K562 (cell line): Measurements from ENCODE around the gene CLEC3A. TPM values are rescaled to one million over a fixed set of nuclear protein-coding genes. Genes with fewer than 3 reads are reported as not detected.
"Not testable (repeated sequence)": the region's sequence is repeated elsewhere in the genome, so short reads cannot be mapped to it uniquely, and the experiment has no call there.

Experiments
- ATAC-seq: fragments of 200-7000 bp; cut with Tn5 transposase; 3 replicates; pipeline ENCODE4 v1.9.1; 2020; ENCODE audit warnings: moderate library complexity
- BruUV-seq: library from RNA; stranded (reverse); fragments of 400-500 nt; replicated peaks from 2 replicates; lab custom pipeline; 2021; lab: Mats Ljungman, UMichigan
- CTCF ChIA-PET: fragments of 300-600 bp; formaldehyde crosslinking; extraction: SDS; loops from one replicate; lab custom pipeline; 2021; ENCODE audit warnings: low intra/inter-chr PET ratio; lab: Yijun Ruan, JAX
- POLR2A ChIA-PET: fragments of 300-600, 350-650 bp; sonication (Branson Sonifier 250); formaldehyde crosslinking; extraction: SDS; loops from one replicate; lab custom pipeline; 2021; ENCODE audit warnings: antibody characterized with exemption, inconsistent platforms; lab: Yijun Ruan, JAX
- DNase-seq, 4 experiments: peaks; one replicate each; pipeline versions ENCODE4 v3.0.0 to v3.0.0-alpha.2; 2011 to 2018; ENCODE audit warnings: low spot score in 3 of 4, mixed read lengths in 3 of 4; ENCODE audit errors: extremely low read depth in 1 of 4
- FAIRE-seq: peaks from 2 replicates; lab custom pipeline; 2011; peaks lifted over from hg19 to GRCh38; lab: Jason Lieb, UNC
- H2AFZ ChIP-seq: 2 replicates; pipeline ENCODE4 v1.6.0; 2011; ENCODE audit warnings: low read depth, low read length, control low read depth, inconsistent platforms
- H3K27ac ChIP-seq: fragments of 200-600 bp; 3 replicates; pipeline ENCODE4 v1.8.0; 2011; ENCODE audit warnings: low read depth, mild to moderate bottlenecking, control low read depth, inconsistent platforms, low read length, moderate library complexity, mixed read lengths; ENCODE audit errors: extremely low read depth
- H3K27me3 ChIP-seq, 2 experiments: fragments of 300-600 bp in 1 of 2; 2 replicates in 1 of 2; 3 replicates in 1 of 2; pipeline versions ENCODE4 v1.6.0 to v1.8.0; 2011; ENCODE audit warnings: inconsistent platforms in 2 of 2, low read length in 2 of 2, mild to moderate bottlenecking in 1 of 2, mixed read lengths in 1 of 2, moderate library complexity in 1 of 2; ENCODE audit not compliant: control insufficient read depth in 2 of 2, insufficient read depth in 2 of 2
- H3K36me3 ChIP-seq: fragments of 300-600 bp; 3 replicates; pipeline ENCODE4 v1.8.0; 2011; ENCODE audit warnings: mild to moderate bottlenecking, low read length, inconsistent platforms; ENCODE audit not compliant: control insufficient read depth, insufficient read depth
- H3K4me1 ChIP-seq, 2 experiments: fragments of 200-600 bp in 1 of 2; replicated peaks in 1 of 2; 2 replicates in 1 of 2; 3 replicates in 1 of 2; pipeline versions ENCODE4 v1.5.1 to v1.8.0; 2011; ENCODE audit warnings: inconsistent platforms in 2 of 2, low read length in 2 of 2, mild to moderate bottlenecking in 1 of 2, mixed read lengths in 1 of 2, moderate library complexity in 1 of 2; ENCODE audit not compliant: control insufficient read depth in 2 of 2, insufficient read depth in 2 of 2
- H3K4me2 ChIP-seq: 2 replicates; pipeline ENCODE4 v1.6.1; 2011; ENCODE audit warnings: low read length, control low read depth, inconsistent platforms, mixed read lengths; ENCODE audit not compliant: insufficient read depth
- H3K4me3 ChIP-seq: fragments of 200-600 bp; sonication (generic), shearing (Covaris generic); 2 replicates; pipeline ENCODE4 v1.5.1; 2016; ENCODE audit warnings: control low read depth, inconsistent platforms
- H3K79me2 ChIP-seq: fragments of 200-600 bp; 3 replicates; pipeline ENCODE4 v1.8.0; 2011; ENCODE audit warnings: low read length, inconsistent platforms; ENCODE audit not compliant: control insufficient read depth, insufficient read depth
- H3K9ac ChIP-seq, 2 experiments: 2 replicates each; pipeline versions ENCODE4 v1.6.0 to v1.6.1; 2011; ENCODE audit warnings: low read depth in 2 of 2, low read length in 2 of 2, control low read depth in 1 of 2, inconsistent platforms in 1 of 2, mild to moderate bottlenecking in 1 of 2, mixed read lengths in 1 of 2; ENCODE audit not compliant: insufficient read depth in 1 of 2
- H3K9me1 ChIP-seq: one replicate; pipeline ENCODE4 v1.6.0; 2011; ENCODE audit warnings: inconsistent platforms, mild to moderate bottlenecking, low read length, moderate library complexity; ENCODE audit not compliant: control insufficient read depth, insufficient read depth
- H3K9me3 ChIP-seq: replicated peaks from 2 replicates; pipeline ENCODE4 v1.5.1; 2011; ENCODE audit warnings: low read depth, low read length, inconsistent platforms; ENCODE audit not compliant: control insufficient read depth, insufficient read depth
- H4K20me1 ChIP-seq: replicated peaks from 2 replicates; pipeline ENCODE4 v1.6.1; 2011; ENCODE audit warnings: low read length, inconsistent platforms, mixed read lengths; ENCODE audit not compliant: control insufficient read depth, insufficient read depth
- CBFA2T3 ChIP-seq: fragments of 450-650 bp; IDR thresholded peaks from 2 replicates; pipeline ENCODE4 v1.6.1; 2017
- CTCF ChIP-seq, 3 experiments: IDR thresholded peaks in 2 of 3; conservative IDR thresholded peaks in 1 of 3; 2 replicates each; pipeline ENCODE4 v1.5.1; 2011 to 2012; ENCODE audit warnings: low read length in 3 of 3, mild to moderate bottlenecking in 3 of 3, control low read depth in 2 of 3, improper control_type of control experiment in 1 of 3, inconsistent platforms in 1 of 3, low read depth in 1 of 3, mixed read lengths in 1 of 3, moderate library complexity in 1 of 3; ENCODE audit not compliant: insufficient read depth in 2 of 3
- SRSF9 ChIP-seq: fragments of 200-400 bp; formaldehyde crosslinking; IDR thresholded peaks from 2 replicates; pipeline ENCODE4 v1.6.1; 2017; ENCODE audit warnings: low read depth, low read length, borderline replicate concordance
- WGBS: fragments of 100-300 bp; shearing (Covaris generic); methylation state at CpG from one replicate; pipeline ENCODE4 v1.1.6; 2016; ENCODE audit warnings: low coverage, mixed read lengths; ENCODE audit not compliant: insufficient coverage; ENCODE audit errors: missing lambda C conversion rate; 5-methylcytosine and 5-hydroxymethylcytosine counted together
- in situ Hi-C: fragments of 300-500 bp; cut with MboI; formaldehyde crosslinking; loops from 4 replicates; pipeline ENCODE4 v1.15.0; 2018; ENCODE audit warnings: inconsistent platforms, mixed read lengths
- intact Hi-C: fragments of 100-400 bp; cut with micrococcal nuclease; formaldehyde crosslinking; loops from 2 replicates; pipeline ENCODE4 v1.14.2; 2022
- polyA plus RNA-seq, 8 experiments: library from polyadenylated mRNA; depleted of rRNA in 4 of 8; stranded (reverse) in 5 of 8; unstranded in 3 of 8; fragments of >200 nt; fragmentation: Nextera tagmentation in 2 of 8; fragmentation: Illumina TruSeq in 1 of 8; extraction: Ambion mirVana in 2 of 8; extraction: Trizol in 1 of 8; gene quantifications; 2 replicates each; pipeline versions ENCODE4 v1.2.1 to v1.2.3, GENCODE V29; 2011 to 2014; ENCODE audit warnings: inconsistent platforms in 1 of 8, missing spikeins in 1 of 8
- total RNA-seq, 7 experiments: library from RNA; depleted of rRNA in 6 of 7; stranded (reverse); fragments of >200 nt in 6 of 7; fragmentation: Illumina TruSeq in 2 of 7; extraction: Trizol in 2 of 7; gene quantifications; 2 replicates each; pipeline versions ENCODE4 v1.2.1 to v1.2.3, GENCODE V29; 2011 to 2021; ENCODE audit warnings: low replicate concordance in 1 of 7

CLEC3A gene
- total and polyA plus RNA-seq, 9 of the 15 experiments (the other 6 are each of a cell fraction or from before 2014, with no cell fraction given): not detected

GRCh38 chr16:78059806-78060205 lies 37.5 kb downstream of the CLEC3A start:
- H3K27ac ChIP-seq, BruUV-seq, H3K4me3 ChIP-seq, in situ Hi-C loops, H3K9me3 ChIP-seq, FAIRE-seq, DNase-seq, CTCF ChIA-PET, H3K4me1 ChIP-seq, H3K9me1 ChIP-seq, H4K20me1 ChIP-seq, H2AFZ ChIP-seq, H3K36me3 ChIP-seq, intact Hi-C loops, H3K9ac ChIP-seq, ATAC-seq, H3K79me2 ChIP-seq, H3K4me2 ChIP-seq: not testable (repeated sequence)
- H3K27me3 ChIP-seq: peaks cover 9 to 16% of the 10 kb centered on the region in 2 experiments; a peak in 4 of 5 replicates
- 17% methylated on average over 23 of the region's 25 CpGs for WGBS
- POLR2A ChIA-PET: interaction anchor here (0.6 kb wide), 1 partner anchor 1169 kb away, joined by 3 read pairs; no protein-coding TSS in a partner anchor

GRCh38 chr16:78060295-78060694 lies 37.9 kb downstream of the CLEC3A start:
- ChIA-PET CTCF (no interaction called here), POLR2A (interaction anchor here (0.6 kb wide), 1 partner anchor 1168 kb away, joined by 3 read pairs; no protein-coding TSS in a partner anchor)
- Histone ChIP-seq H3K4me2 (no peak overlapping the region), H3K9me1 (no peaks in the 10 kb centered on the region), H3K9me3 (no peaks in the 10 kb centered on the region), H3K36me3 (no peaks in the 10 kb centered on the region), H3K27me3 (peaks cover 9 to 16% of the 10 kb centered on the region in 2 experiments; a peak in 4 of 5 replicates), H3K27ac (no peak overlapping the region), H4K20me1 (no peaks in the 10 kb centered on the region), H2AFZ (no peak overlapping the region), H3K4me1 (no peaks in the 10 kb centered on the region), H3K79me2 (no peaks in the 10 kb centered on the region), H3K9ac (no peak overlapping the region), H3K4me3 (no peak overlapping the region)
- DNase-seq (peak in 1 of 4 experiments; percentile 18), ATAC-seq (no peak), FAIRE-seq (no peak)
- TF ChIP-seq CBFA2T3: 0 out of 2 replicates have a peak, but pooled peaks have one; percentile 9
- TF ChIP-seq CTCF (IDR thresholded peaks at IDR 0.05 in 2 of 3, conservative IDR thresholded peaks at IDR 0.05 in 1 of 3; ENCODE audit: insufficient read depth in 2 of 3, low read depth in 1 of 3, low read length in 3 of 3): peak in 1 of 3 experiments; percentile 27; a peak in 1 of 6 replicates
- TF ChIP-seq SRSF9: no peak
- 4% methylated on average over 5 of the region's 5 CpGs for WGBS
- BruUV-seq: no TSS peak
- in situ Hi-C loops: no loop called here
- intact Hi-C loops: no loop called here
